NT2/D1 (cell line): ENCODE results near the gene IRF2BP1.
A peak's percentile ranks its signal among the peaks of the same experiment; 100 is the strongest.
"Not testable (repeated sequence)": the region's sequence is repeated elsewhere in the genome, so short reads cannot be mapped to it uniquely, and the experiment has no call there.

Experiments used
- DNase-seq: peaks from one replicate; pipeline ENCODE4 v3.0.0-alpha.2; 2011; ENCODE audit warnings: low read depth, low spot score
- H3K27me3 ChIP-seq: 2 replicates; pipeline ENCODE4 v1.6.0; 2011; ENCODE audit warnings: mild to moderate bottlenecking; ENCODE audit not compliant: insufficient read length, insufficient read depth
- H3K36me3 ChIP-seq: 2 replicates; pipeline ENCODE4 v1.6.1; 2011; ENCODE audit warnings: mild to moderate bottlenecking, low read length, mixed read lengths; ENCODE audit not compliant: insufficient read depth, insufficient read length
- H3K4me1 ChIP-seq: 2 replicates; pipeline ENCODE4 v1.5.1; 2011; ENCODE audit not compliant: insufficient read depth, insufficient read length
- H3K4me3 ChIP-seq: 2 replicates; pipeline ENCODE4 v1.5.1; 2011; ENCODE audit warnings: low read depth; ENCODE audit not compliant: insufficient read length
- H3K9ac ChIP-seq: 2 replicates; pipeline ENCODE4 v1.6.0; 2011; ENCODE audit warnings: low read depth; ENCODE audit not compliant: insufficient read length
- H3K9me3 ChIP-seq: 2 replicates; pipeline ENCODE4 v1.5.1; 2011; ENCODE audit warnings: mild to moderate bottlenecking, low read length; ENCODE audit not compliant: insufficient read depth
- SUZ12 ChIP-seq: IDR thresholded peaks from 2 replicates; pipeline ENCODE4 v1.6.1; 2011; ENCODE audit not compliant: insufficient read length, insufficient read depth; ENCODE audit errors: extremely low read depth
- YY1 ChIP-seq: IDR thresholded peaks from 2 replicates; pipeline ENCODE4 v1.6.1; 2011; ENCODE audit not compliant: insufficient read length, insufficient read depth
- ZNF274 ChIP-seq: IDR thresholded peaks from 2 replicates; pipeline ENCODE4 v1.6.1; 2011; ENCODE audit warnings: mild to moderate bottlenecking, low read depth, low read length

Gene IRF2BP1

DNA sequence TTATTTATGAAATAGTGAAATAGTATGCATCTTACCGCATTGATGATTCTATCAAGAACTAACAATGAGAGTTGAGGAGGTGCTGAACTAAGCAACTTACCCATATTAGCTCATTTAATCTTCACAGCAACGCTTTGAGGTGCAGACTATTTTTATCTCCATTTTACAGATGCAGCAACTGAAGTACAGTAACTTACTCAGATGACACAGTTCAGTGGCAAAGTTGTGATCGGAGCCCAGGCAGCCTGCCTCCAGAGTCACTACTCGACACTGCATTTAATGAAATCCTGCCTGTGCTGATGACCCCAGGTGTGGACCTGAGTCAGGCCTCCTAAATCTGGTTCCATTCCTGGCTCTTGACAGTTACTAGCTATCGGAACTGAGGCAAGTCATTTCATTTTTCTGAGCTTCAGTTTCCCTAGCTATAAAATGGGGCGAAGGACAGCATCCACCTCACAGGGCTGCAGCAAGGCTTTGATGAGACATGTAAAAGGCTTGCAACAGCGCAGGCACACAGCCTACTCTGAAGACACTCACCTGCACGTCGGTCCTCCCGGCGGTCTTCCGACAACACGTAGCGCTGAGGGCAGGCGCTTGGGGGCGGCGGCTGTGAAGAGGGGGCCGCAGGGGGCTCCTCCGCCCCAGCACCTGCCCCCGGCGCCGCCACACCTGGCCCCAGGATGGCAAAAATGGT lies 14.9 kb upstream of the IRF2BP1 start:
- peaks cover 18% of the 10 kb centered on the region for H3K27me3 ChIP-seq
- H3K4me3 ChIP-seq: peak overlapping the region; percentile 46
- no peaks in the 10 kb centered on the region for H3K9me3 ChIP-seq
- TF ChIP-seq SUZ12 (no peak), YY1 (no peak), ZNF274 (no peak)
- H3K9ac ChIP-seq: peak overlapping the region; percentile 74
- H3K4me1 ChIP-seq: peaks cover 3% of the 10 kb centered on the region
- peaks cover 3% of the 10 kb centered on the region for H3K36me3 ChIP-seq
- DNase-seq: no peak

DNA sequence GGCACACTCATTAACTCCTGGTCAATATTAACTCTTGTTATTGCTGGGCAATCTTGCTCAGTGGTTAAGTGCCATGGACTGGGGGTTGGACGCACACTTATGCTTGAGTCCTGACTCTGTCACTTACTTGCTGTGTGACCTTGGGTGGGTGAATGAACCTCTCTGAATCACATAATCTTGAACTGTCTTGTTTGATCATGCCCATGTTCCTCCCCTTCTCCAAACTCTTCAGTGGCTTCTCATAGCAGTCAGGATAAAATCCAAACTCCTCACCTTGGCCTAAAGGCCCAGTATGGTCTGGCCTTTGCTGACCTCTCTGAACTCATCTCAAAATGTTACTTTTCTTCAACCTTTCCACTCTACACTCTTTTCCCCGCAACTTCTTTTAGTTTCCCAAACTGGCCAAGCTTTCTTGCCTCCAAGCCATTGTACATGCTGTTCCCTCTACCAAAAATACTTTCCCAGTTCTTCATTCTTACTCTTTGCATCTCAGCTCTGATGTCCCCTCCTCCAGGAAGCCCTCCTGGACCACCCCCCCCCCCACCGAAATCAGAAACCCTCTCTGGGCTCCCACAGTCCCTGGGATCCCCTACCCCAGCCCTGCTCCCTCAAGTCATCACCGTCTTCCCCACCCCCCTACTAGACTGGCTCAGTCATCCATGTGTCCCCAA lies 14.1 kb upstream of the IRF2BP1 start:
- Histone ChIP-seq H3K4me1 (peaks cover 6% of the 10 kb centered on the region), H3K9ac (no peak overlapping the region), H3K27me3 (peaks cover 18% of the 10 kb centered on the region), H3K36me3 (peaks cover 3% of the 10 kb centered on the region), H3K9me3 (no peaks in the 10 kb centered on the region), H3K4me3 (no peak overlapping the region)
- TF ChIP-seq YY1: no peak
- TF ChIP-seq ZNF274: no peak
- no peak for TF ChIP-seq SUZ12
- DNase-seq: no peak

DNA sequence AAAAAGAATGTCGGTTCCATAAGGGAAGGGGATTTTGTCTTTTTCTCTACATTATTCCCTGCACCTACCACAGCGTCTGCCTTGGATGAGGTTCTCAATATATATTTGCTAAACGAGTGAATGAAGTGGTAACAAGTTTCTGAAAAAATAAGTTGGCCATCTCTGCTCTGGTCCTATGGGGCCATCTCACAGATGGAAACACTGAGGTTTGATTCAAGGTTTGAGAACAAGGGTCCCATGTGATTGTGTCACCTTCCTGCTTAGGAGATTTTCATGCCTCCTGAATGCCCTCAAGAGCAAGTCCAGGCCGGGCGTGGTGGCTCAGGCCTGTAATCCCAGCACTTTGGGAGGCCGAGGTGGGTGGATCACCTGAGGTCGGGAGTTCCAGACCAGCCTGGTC lies 13.3 kb upstream of the IRF2BP1 start:
- no peaks in the 10 kb centered on the region for H3K9me3 ChIP-seq
- TF ChIP-seq YY1 (no peak), ZNF274 (no peak), SUZ12 (no peak)
- DNase-seq: no peak
- no peak overlapping the region for H3K4me3 ChIP-seq
- no peak overlapping the region for H3K9ac ChIP-seq
- peaks cover 3% of the 10 kb centered on the region for H3K36me3 ChIP-seq
- peaks cover 18% of the 10 kb centered on the region for H3K27me3 ChIP-seq
- peaks cover 6% of the 10 kb centered on the region for H3K4me1 ChIP-seq

DNA sequence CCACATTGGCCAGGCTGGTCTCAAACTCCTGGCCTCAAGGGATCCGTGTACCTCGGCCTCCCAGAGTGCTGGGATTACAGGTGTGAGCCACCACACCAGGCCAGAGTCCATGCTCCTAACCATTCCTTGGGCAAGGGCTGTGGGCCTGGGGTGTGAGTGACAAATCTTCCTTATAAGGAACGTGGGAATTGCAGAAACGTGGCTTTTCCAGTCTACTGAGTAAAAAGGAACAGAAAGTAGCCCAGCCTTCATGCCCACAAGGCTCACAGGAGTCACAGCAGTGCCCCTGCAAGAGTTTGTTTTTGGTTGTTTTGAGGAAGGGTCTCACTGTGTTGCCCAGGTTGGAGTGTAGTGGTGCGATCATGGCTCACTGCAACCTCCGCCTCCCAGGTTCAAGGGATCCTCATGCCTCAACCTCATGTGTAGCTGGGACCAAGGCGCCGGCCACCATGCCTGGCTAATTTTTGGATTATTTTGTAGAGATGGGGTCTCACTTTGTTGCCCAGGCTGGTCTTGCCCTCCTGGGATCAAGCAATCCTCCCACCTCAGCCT lies 11.4 kb upstream of the IRF2BP1 start:
- H3K36me3 ChIP-seq: peaks cover 3% of the 10 kb centered on the region

DNA sequence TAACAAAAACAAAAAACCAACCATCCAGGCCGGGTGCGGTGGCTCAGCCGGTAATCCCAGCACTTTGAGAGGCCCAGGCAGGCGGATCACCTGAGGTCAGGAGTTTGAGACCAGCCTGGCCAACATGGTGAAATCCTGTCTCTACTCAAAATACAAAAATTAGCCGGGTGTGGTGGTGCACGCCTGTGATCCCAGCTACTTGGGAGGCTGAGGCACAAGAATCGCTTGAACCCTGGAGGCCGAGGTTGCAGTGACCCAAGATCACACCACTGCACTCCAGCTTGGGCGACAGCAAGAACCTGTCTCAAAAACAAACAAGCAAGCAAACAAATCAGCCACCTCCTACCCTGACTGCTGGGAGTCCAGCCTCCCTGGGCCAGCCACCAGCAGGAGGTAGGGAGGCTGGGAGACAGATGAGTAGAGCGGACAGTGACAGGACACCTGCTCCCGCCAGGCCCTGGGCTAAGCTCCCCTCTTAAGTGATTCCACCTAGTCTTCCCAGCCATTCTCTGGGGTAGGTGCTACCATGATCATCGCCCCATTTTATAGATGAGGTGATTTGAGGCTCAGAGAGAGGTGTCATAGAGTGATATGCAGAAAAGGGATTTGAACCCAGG lies 10.2 kb upstream of the IRF2BP1 start:
- not testable (repeated sequence) for H3K9ac ChIP-seq, H3K4me3 ChIP-seq, DNase-seq, H3K4me1 ChIP-seq, H3K9me3 ChIP-seq, H3K36me3 ChIP-seq
- H3K27me3 ChIP-seq: peaks cover 12% of the 10 kb centered on the region

More for the DNA sequence above, 11.4 kb upstream of the IRF2BP1 start:
- no peak overlapping the region for H3K4me3 ChIP-seq
- H3K4me1 ChIP-seq: peaks cover 6% of the 10 kb centered on the region
- no peaks in the 10 kb centered on the region for H3K9me3 ChIP-seq
- DNase-seq: no peak
- peaks cover 18% of the 10 kb centered on the region for H3K27me3 ChIP-seq
- H3K9ac ChIP-seq: no peak overlapping the region
- TF ChIP-seq YY1: no peak
- no peak for TF ChIP-seq ZNF274
- no peak for TF ChIP-seq SUZ12

DNA sequence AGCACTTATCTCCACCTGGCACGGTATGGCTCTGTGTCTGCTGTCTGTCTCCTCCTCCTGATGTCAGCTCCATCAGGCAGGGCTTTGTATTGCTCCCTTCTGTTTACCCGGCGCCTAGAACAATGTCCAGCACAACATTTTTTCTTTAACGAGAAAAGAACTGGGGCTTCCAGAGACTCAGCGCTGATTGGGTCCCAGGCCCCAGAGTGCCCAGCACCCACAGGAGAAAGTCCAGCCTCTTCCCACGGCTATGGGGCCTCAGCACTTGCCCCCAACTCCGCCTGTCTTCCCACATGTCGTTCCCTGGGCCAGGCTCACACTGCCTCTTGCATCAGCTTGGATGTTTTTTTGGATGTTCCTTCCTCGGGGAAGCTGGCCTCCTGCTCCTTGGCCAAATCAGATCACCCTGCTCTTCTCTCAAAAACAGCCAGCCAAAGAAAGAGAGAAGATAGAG lies 9.6 kb upstream of the IRF2BP1 start:
- no peak for DNase-seq
- peaks cover 3% of the 10 kb centered on the region for H3K36me3 ChIP-seq
- no peak overlapping the region for H3K9ac ChIP-seq
- no peak for TF ChIP-seq SUZ12
- TF ChIP-seq YY1: no peak
- TF ChIP-seq ZNF274: no peak
- no peaks in the 10 kb centered on the region for H3K9me3 ChIP-seq
- H3K4me3 ChIP-seq: no peak overlapping the region
- H3K4me1 ChIP-seq: peaks cover 3% of the 10 kb centered on the region
- peaks cover 7% of the 10 kb centered on the region for H3K27me3 ChIP-seq

DNA sequence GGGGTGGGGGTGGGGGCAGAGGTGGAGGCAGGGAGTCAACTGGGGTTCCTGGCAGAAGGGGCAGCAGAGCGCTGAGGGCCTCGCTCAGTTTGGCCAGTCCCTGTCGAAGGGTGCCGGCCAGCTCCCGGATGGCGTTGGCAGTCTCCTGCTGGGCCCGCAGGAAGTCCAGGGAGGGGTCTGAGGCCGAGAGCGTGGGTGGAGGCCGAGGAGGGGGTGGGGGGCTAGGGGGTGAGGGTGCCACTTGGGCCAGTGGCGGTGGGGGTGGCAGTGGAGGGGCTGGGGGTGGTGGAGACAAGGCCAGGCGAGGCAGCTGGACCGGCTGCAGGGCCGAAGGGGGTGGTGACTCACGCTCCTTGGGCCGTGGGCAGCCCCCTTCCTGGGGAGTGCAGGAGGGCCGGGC lies 4.9 kb upstream of the IRF2BP1 start:
- no peak for TF ChIP-seq YY1
- no peak for TF ChIP-seq SUZ12
- TF ChIP-seq ZNF274: no peak
- Histone ChIP-seq H3K4me3 (no peak overlapping the region), H3K36me3 (no peaks in the 10 kb centered on the region), H3K9me3 (no peaks in the 10 kb centered on the region), H3K4me1 (peaks cover 3% of the 10 kb centered on the region), H3K27me3 (no peaks in the 10 kb centered on the region), H3K9ac (no peak overlapping the region)
- no peak for DNase-seq
